PC-3 (cell line): ENCODE results near the gene TESK2.

Experiments
- CTCF ChIP-seq: fragments of 300-600 bp; sonication (generic); conservative IDR thresholded peaks from 2 replicates; pipeline ENCODE4 v1.5.1; 2017; ENCODE audit warnings: antibody characterized with exemption, low read depth, mild to moderate bottlenecking, low read length
- EZH2 ChIP-seq: fragments of 300-600 bp; sonication (generic); IDR thresholded peaks from one replicate; pipeline ENCODE4 v1.6.1; 2017; ENCODE audit warnings: antibody characterized with exemption, mild to moderate bottlenecking, low read length; ENCODE audit not compliant: unreplicated experiment

- peak; percentile 20; the same call in 1 of the 2 replicates for TF ChIP-seq CTCF
- TF ChIP-seq EZH2: no peak
Observed at GRCh38 chr1:45508295-45509151, 17.6 kb upstream of the TESK2 start.
